ENCODE data around the gene PAX7.

DNA sequence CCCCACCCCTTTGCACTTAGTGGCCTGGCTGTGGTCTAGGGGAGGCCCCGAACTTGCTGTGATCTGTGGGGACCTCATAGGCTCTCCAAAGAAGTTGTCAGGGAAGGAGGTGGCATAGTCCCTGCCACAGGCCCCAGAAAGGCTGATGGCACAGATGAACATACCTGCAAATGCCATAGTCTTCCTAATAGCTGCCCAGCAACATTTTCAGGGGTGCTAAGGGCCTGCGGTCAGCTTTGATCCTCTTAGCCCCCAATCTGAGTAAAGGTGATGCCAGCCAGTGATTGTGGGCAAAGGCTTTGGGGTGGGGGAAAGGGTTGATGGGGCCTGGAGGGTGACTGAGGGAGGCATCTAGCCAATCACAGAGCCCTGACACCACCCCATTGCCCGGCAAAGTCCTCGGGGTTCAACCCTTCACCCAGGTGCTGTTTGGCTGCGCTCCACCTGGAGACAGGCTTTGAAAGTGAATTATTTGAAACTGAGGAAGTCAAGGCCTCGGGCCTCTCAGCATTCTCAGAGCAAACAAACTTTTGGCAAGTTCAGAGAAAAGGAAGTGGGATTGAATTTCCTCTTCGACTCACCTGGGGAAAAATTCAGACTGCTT lies 35.8 kb downstream of the PAX7 start:
- no peak for TF ChIP-seq POLR2A (IDR thresholded peaks at IDR 0.05; ENCODE audit: low read length)
- no peak for TF ChIP-seq GATA1 (IDR thresholded peaks at IDR 0.05; ENCODE audit: low read depth, low read length)

Measured in erythroblast (primary cell).